Measurements from ENCODE around the gene PEAK1. TPM values are rescaled to one million over a fixed set of nuclear protein-coding genes. Genes with fewer than 3 reads are reported as not detected.
"Not testable (repeated sequence)": the region's sequence is repeated elsewhere in the genome, so short reads cannot be mapped to it uniquely, and the experiment has no call there.

Gene PEAK1
- total RNA-seq, 1 experiment from 2014 or later, result 18.4 TPM

DNA sequence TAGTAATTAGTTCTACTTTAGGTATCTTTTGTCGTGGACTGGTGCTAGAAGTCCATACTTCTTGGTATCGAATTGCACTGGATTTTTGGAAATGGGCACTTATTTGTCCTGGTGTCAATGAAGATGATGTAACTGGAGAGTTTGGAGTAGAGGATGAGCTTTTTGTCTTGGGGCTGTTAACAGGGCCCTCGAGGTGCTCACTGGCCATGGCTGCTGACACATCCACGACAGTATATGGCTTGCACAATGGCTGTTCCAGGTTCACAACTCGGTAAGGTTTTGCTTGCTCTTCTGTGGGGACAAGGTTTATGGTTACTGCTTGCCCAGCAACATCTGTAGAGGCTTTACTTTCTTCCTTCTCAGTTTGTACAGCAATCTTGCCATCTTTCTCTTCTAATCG, 239.6 kb downstream of the PEAK1 start:
- BruUV-seq (replicated peaks), result no TSS peak
- H3K36me3 Mint-ChIP-seq (ENCODE audit: insufficient read depth, unreplicated experiment), result peaks cover 5% of the 10 kb centered on the region
- ChIA-PET POLR2A (no interaction called here), CTCF (no interaction called here)
- H3K4me1 ChIP-seq, result peaks cover 9% of the 10 kb centered on the region
- DNase-seq, result no peak
- H3K27me3 Mint-ChIP-seq (ENCODE audit: insufficient read depth, unreplicated experiment), result no peaks in the 10 kb centered on the region
- TF ChIP-seq, protein P1, sequence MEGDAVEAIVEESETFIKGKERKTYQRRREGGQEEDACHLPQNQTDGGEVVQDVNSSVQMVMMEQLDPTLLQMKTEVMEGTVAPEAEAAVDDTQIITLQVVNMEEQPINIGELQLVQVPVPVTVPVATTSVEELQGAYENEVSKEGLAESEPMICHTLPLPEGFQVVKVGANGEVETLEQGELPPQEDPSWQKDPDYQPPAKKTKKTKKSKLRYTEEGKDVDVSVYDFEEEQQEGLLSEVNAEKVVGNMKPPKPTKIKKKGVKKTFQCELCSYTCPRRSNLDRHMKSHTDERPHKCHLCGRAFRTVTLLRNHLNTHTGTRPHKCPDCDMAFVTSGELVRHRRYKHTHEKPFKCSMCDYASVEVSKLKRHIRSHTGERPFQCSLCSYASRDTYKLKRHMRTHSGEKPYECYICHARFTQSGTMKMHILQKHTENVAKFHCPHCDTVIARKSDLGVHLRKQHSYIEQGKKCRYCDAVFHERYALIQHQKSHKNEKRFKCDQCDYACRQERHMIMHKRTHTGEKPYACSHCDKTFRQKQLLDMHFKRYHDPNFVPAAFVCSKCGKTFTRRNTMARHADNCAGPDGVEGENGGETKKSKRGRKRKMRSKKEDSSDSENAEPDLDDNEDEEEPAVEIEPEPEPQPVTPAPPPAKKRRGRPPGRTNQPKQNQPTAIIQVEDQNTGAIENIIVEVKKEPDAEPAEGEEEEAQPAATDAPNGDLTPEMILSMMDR (IDR thresholded peaks at IDR 0.05; ENCODE audit: insufficient read depth in 1 of 2, low read depth in 1 of 2, low read length in 1 of 2, severe bottlenecking in 1 of 2, unreplicated experiment in 1 of 2), result no peak
- H3K27ac Mint-ChIP-seq (ENCODE audit: unreplicated experiment), result no peak overlapping the region
- no peaks in the 10 kb centered on the region for H3K36me3 ChIP-seq (ENCODE audit: control insufficient read depth, insufficient read depth, low read length)
- H3K27me3 ChIP-seq (replicated peaks; ENCODE audit: control insufficient read depth, insufficient read depth, low read length), result no peaks in the 10 kb centered on the region
- H3K4me1 Mint-ChIP-seq (ENCODE audit: low read depth, unreplicated experiment), result peaks cover 8% of the 10 kb centered on the region
- H3K9me3 ChIP-seq, result no peaks in the 10 kb centered on the region
- H3K4me3 Mint-ChIP-seq (ENCODE audit: unreplicated experiment), result no peak overlapping the region
- H3K9me3 Mint-ChIP-seq (ENCODE audit: unreplicated experiment), result no peaks in the 10 kb centered on the region
- H3K4me3 ChIP-seq (ENCODE audit: low read depth, low read length), result no peak overlapping the region
- intact Hi-C loops (cut with micrococcal nuclease; ENCODE audit: unreplicated experiment), result no loop called here

DNA sequence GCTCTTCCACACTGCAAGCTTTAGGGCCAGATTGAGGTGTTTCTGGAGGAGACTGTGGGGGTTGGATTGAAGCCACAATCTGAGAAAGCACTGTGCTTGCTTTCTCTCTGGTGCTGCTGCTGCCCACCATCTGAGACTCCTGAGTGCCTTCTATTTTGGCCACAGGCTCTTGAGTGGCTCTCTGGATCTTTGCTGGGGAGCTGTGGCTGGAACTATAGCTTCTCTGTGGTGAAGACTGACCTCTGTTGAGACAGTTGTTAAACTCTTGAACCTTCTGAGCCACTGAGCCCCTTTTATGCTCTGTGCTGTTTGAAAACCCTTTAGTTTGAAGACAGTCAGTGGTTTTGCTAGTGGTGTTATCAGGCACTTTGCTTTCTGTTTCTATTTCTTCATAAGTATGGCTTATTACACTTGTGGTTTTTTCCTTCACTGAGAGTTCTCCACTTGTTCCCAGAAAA, 240.3 kb downstream of the PEAK1 start:
- POLR2A ChIA-PET, result no interaction called here
- BruUV-seq (replicated peaks), result TSS peak; percentile 38
- no peak overlapping the region for H3K4me3 ChIP-seq (ENCODE audit: low read depth, low read length)
- H3K4me1 ChIP-seq, result peaks cover 5% of the 10 kb centered on the region
- H3K27ac Mint-ChIP-seq (ENCODE audit: unreplicated experiment), result no peak overlapping the region
- DNase-seq, result no peak
- intact Hi-C loops (cut with micrococcal nuclease; ENCODE audit: unreplicated experiment), result no loop called here
- H3K4me3 Mint-ChIP-seq (ENCODE audit: unreplicated experiment), result no peak overlapping the region
- no peaks in the 10 kb centered on the region for H3K9me3 Mint-ChIP-seq (ENCODE audit: unreplicated experiment)
- peaks cover 1% of the 10 kb centered on the region for H3K4me1 Mint-ChIP-seq (ENCODE audit: low read depth, unreplicated experiment)
- H3K9me3 ChIP-seq, result no peaks in the 10 kb centered on the region
- no peaks in the 10 kb centered on the region for H3K27me3 ChIP-seq (replicated peaks; ENCODE audit: control insufficient read depth, insufficient read depth, low read length)
- peaks cover 5% of the 10 kb centered on the region for H3K36me3 Mint-ChIP-seq (ENCODE audit: insufficient read depth, unreplicated experiment)
- CTCF ChIA-PET, result no interaction called here
- TF ChIP-seq, protein P1 (IDR thresholded peaks at IDR 0.05; ENCODE audit: insufficient read depth in 1 of 2, low read depth in 1 of 2, low read length in 1 of 2, severe bottlenecking in 1 of 2, unreplicated experiment in 1 of 2), result no peak
- H3K27me3 Mint-ChIP-seq (ENCODE audit: insufficient read depth, unreplicated experiment), result no peaks in the 10 kb centered on the region
- no peaks in the 10 kb centered on the region for H3K36me3 ChIP-seq (ENCODE audit: control insufficient read depth, insufficient read depth, low read length)

DNA sequence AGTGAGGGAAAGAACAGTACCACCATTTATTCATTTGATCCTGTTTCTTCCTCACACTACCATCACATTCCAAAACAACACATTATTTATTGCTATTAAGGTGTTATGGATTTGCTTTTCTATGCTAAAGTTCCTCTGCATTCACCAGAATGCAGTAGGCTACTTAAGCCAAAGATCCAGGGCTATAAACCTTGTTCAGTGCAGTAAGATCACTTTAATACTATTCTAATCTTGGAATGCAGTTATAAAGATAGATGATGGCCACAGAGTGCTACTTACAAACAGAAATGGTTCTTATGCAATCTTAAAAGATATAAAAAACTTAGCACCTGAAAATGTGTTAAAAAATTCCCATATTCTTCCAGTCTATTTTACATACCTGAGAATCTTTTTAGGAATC, 241.5 kb downstream of the PEAK1 start:
- no TSS peak for BruUV-seq (replicated peaks)
- Mint-ChIP-seq H3K4me3 (ENCODE audit: unreplicated experiment) (no peak overlapping the region), H3K9me3 (ENCODE audit: unreplicated experiment) (no peaks in the 10 kb centered on the region), H3K4me1 (ENCODE audit: low read depth, unreplicated experiment) (peaks cover 4% of the 10 kb centered on the region), H3K36me3 (ENCODE audit: insufficient read depth, unreplicated experiment) (peaks cover 5% of the 10 kb centered on the region), H3K27me3 (ENCODE audit: insufficient read depth, unreplicated experiment) (no peaks in the 10 kb centered on the region), H3K27ac (ENCODE audit: unreplicated experiment) (no peak overlapping the region)
- DNase-seq, result no peak
- H3K27me3 ChIP-seq (replicated peaks; ENCODE audit: control insufficient read depth, insufficient read depth, low read length), result no peaks in the 10 kb centered on the region
- CTCF ChIA-PET, result no interaction called here
- TF ChIP-seq, protein P1 (IDR thresholded peaks at IDR 0.05; ENCODE audit: insufficient read depth in 1 of 2, low read depth in 1 of 2, low read length in 1 of 2, severe bottlenecking in 1 of 2, unreplicated experiment in 1 of 2), result no peak
- H3K9me3 ChIP-seq, result no peaks in the 10 kb centered on the region
- peaks cover 7% of the 10 kb centered on the region for H3K4me1 ChIP-seq
- POLR2A ChIA-PET, result no interaction called here
- no peaks in the 10 kb centered on the region for H3K36me3 ChIP-seq (ENCODE audit: control insufficient read depth, insufficient read depth, low read length)
- H3K4me3 ChIP-seq (ENCODE audit: low read depth, low read length), result no peak overlapping the region
- intact Hi-C loops (cut with micrococcal nuclease; ENCODE audit: unreplicated experiment), result no loop called here

DNA sequence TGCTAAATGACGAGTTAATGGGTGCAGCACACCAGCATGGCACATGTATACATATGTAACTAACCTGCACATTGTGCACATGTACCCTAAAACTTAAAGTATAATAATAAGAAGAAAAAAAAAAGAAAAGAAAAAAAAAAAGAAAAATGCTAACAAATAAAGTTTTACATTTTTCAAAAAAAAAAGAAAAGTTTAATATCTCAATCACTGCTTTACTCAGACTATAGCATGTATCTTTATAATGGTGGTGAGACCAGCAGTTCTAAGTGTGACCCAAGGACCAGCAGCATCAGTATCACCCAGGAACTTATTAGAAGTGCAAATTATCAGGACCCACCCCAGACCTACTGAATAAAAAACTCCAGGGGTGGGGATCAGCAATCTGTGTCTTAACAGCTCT, 243.8 kb downstream of the PEAK1 start:
- H3K4me3 ChIP-seq (ENCODE audit: low read depth, low read length); H3K36me3 ChIP-seq (ENCODE audit: control insufficient read depth, insufficient read depth, low read length); H3K9me3 ChIP-seq; DNase-seq; POLR2A ChIA-PET; H3K4me3 Mint-ChIP-seq (ENCODE audit: unreplicated experiment); BruUV-seq (replicated peaks); H3K27me3 ChIP-seq (replicated peaks; ENCODE audit: control insufficient read depth, insufficient read depth, low read length); H3K27me3 Mint-ChIP-seq (ENCODE audit: insufficient read depth, unreplicated experiment); H3K9me3 Mint-ChIP-seq (ENCODE audit: unreplicated experiment); H3K36me3 Mint-ChIP-seq (ENCODE audit: insufficient read depth, unreplicated experiment); H3K4me1 Mint-ChIP-seq (ENCODE audit: low read depth, unreplicated experiment); intact Hi-C loops (cut with micrococcal nuclease; ENCODE audit: unreplicated experiment); CTCF ChIA-PET; H3K27ac Mint-ChIP-seq (ENCODE audit: unreplicated experiment): not testable (repeated sequence)
- peaks cover 14% of the 10 kb centered on the region for H3K4me1 ChIP-seq
